Transverse colon (tissue), 3 donors: ENCODE measurements around the gene KRTAP2-4.
"Not testable (repeated sequence)": the region's sequence is repeated elsewhere in the genome, so short reads cannot be mapped to it uniquely, and the experiment has no call there.

Experiments used
- CTCF ChIP-seq, 5 experiments: fragments of 200-600 bp in 3 of 5; fragments of 450-650 bp in 2 of 5; sonication (generic) in 3 of 5; IDR thresholded peaks; 1 replicate in 2 of 5; 2 replicates in 3 of 5; pipeline ENCODE4 v1.5.1; 2016 to 2017; ENCODE audit warnings: antibody characterized with exemption in 5 of 5, inconsistent platforms in 3 of 5, mild to moderate bottlenecking in 2 of 5, moderate library complexity in 1 of 5
- EP300 ChIP-seq: sonication (generic); formaldehyde crosslinking; IDR thresholded peaks from one replicate; pipeline ENCODE4 v1.6.1; 2017; ENCODE audit warnings: antibody characterized with exemption, low read depth
- POLR2A ChIP-seq: fragments of 450-650 bp; IDR thresholded peaks from one replicate; pipeline ENCODE4 v1.6.1; 2016; ENCODE audit warnings: antibody characterized with exemption, mild to moderate bottlenecking, moderate library complexity

- TF ChIP-seq CTCF (IDR thresholded peaks at IDR 0.05); POLR2A; EP300: not testable (repeated sequence)
Measured at GRCh38 chr17:41088760-41089352, 23.2 kb upstream of the KRTAP2-4 start.
